SU-DHL-6 (cell line): ENCODE results near the gene PPP2R5B.

Experiments
- CTCF ChIP-seq: fragments of 200-600 bp; sonication (generic); IDR thresholded peaks from one replicate; pipeline ENCODE4 v1.5.1; 2017; ENCODE audit warnings: antibody characterized with exemption, mild to moderate bottlenecking, low read length, moderate library complexity; ENCODE audit not compliant: insufficient read depth, poor library complexity, severe bottlenecking
- EZH2phosphoT487 ChIP-seq: fragments of 200-600 bp; sonication (generic), shearing (Covaris generic); conservative IDR thresholded peaks from 2 replicates; pipeline ENCODE4 v1.6.1; 2018; ENCODE audit warnings: mild to moderate bottlenecking, antibody characterized with exemption, low read length, moderate library complexity, mixed read lengths

GRCh38 chr11:64959498-64959897 is 35.0 kb downstream of the PPP2R5B start:
- no peak for TF ChIP-seq CTCF
- no peak for TF ChIP-seq EZH2phosphoT487
